IPS-15b (cell line): ENCODE data around the gene ALS2CL.

Experiments used
- H3K27me3 ChIP-seq: one replicate; pipeline ENCODE4 v1.6.1; 2013; ENCODE audit warnings: low read length; ENCODE audit not compliant: control insufficient read depth, insufficient read depth
- H3K36me3 ChIP-seq: one replicate; pipeline ENCODE4 v1.6.1; 2013; ENCODE audit warnings: low read length; ENCODE audit not compliant: control insufficient read depth, insufficient read depth
- H3K4me1 ChIP-seq: one replicate; pipeline ENCODE4 v1.6.1; 2013; ENCODE audit warnings: mild to moderate bottlenecking, low read length; ENCODE audit not compliant: control insufficient read depth, insufficient read depth
- H3K4me3 ChIP-seq: one replicate; pipeline ENCODE4 v1.5.1; 2013; ENCODE audit warnings: low read depth, low read length
- H3K9ac ChIP-seq: one replicate; pipeline ENCODE4 v1.6.1; 2013; ENCODE audit warnings: low read depth, mild to moderate bottlenecking, low read length
- H3K9me3 ChIP-seq: one replicate; pipeline ENCODE4 v1.6.1; 2013; ENCODE audit warnings: mild to moderate bottlenecking, low read length; ENCODE audit not compliant: control insufficient read depth, insufficient read depth

Gene ALS2CL

GRCh38 chr3:46664971-46665762 lies 28.3 kb downstream of the ALS2CL start:
- Histone ChIP-seq H3K4me3 (no peak overlapping the region), H3K36me3 (no peaks in the 10 kb centered on the region), H3K9ac (no peak overlapping the region), H3K27me3 (no peaks in the 10 kb centered on the region), H3K9me3 (no peaks in the 10 kb centered on the region), H3K4me1 (peaks cover 21% of the 10 kb centered on the region)

- Histone ChIP-seq H3K9me3 (no peaks in the 10 kb centered on the region), H3K4me1 (peaks cover 26% of the 10 kb centered on the region), H3K9ac (no peak overlapping the region), H3K27me3 (no peaks in the 10 kb centered on the region), H3K4me3 (no peak overlapping the region), H3K36me3 (no peaks in the 10 kb centered on the region)
Measured at GRCh38 chr3:46664188-46664970, 29.1 kb downstream of the ALS2CL start.

DNA sequence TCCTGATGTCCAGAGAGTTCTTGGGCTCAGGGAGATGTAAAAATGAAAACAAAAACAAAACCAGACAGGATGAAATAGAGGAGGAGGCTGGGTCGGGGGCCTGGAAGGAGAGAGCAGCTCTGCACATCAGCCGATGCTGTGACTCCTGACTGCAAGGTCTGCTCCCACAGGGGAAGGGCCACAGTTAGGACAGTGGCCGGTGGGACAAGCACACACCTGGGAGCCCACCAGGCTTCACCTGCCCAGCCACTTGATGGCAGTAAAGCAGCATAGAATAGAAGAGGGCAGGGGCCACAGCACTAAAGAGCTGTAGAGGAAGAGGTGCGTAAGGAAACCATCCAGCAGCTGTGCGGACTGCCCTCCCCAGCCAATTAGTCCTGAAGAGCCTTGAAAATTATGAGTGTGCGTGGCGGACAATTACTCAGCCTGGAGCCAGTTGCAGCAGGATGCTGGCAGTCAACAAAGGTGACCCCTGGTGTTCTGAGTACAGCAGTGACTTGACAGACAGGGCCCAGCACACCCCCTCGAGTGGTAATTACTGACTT lies 29.8 kb downstream of the ALS2CL start:
- H3K27me3 ChIP-seq = no peaks in the 10 kb centered on the region
- H3K36me3 ChIP-seq = no peaks in the 10 kb centered on the region
- peaks cover 26% of the 10 kb centered on the region for H3K4me1 ChIP-seq
- no peak overlapping the region for H3K9ac ChIP-seq
- no peaks in the 10 kb centered on the region for H3K9me3 ChIP-seq
- no peak overlapping the region for H3K4me3 ChIP-seq

- Histone ChIP-seq H3K27me3 (no peaks in the 10 kb centered on the region), H3K36me3 (no peaks in the 10 kb centered on the region), H3K9me3 (no peaks in the 10 kb centered on the region), H3K4me1 (peaks cover 26% of the 10 kb centered on the region), H3K9ac (no peak overlapping the region), H3K4me3 (no peak overlapping the region)
Measured at GRCh38 chr3:46662771-46663551, 30.5 kb downstream of the ALS2CL start.

DNA sequence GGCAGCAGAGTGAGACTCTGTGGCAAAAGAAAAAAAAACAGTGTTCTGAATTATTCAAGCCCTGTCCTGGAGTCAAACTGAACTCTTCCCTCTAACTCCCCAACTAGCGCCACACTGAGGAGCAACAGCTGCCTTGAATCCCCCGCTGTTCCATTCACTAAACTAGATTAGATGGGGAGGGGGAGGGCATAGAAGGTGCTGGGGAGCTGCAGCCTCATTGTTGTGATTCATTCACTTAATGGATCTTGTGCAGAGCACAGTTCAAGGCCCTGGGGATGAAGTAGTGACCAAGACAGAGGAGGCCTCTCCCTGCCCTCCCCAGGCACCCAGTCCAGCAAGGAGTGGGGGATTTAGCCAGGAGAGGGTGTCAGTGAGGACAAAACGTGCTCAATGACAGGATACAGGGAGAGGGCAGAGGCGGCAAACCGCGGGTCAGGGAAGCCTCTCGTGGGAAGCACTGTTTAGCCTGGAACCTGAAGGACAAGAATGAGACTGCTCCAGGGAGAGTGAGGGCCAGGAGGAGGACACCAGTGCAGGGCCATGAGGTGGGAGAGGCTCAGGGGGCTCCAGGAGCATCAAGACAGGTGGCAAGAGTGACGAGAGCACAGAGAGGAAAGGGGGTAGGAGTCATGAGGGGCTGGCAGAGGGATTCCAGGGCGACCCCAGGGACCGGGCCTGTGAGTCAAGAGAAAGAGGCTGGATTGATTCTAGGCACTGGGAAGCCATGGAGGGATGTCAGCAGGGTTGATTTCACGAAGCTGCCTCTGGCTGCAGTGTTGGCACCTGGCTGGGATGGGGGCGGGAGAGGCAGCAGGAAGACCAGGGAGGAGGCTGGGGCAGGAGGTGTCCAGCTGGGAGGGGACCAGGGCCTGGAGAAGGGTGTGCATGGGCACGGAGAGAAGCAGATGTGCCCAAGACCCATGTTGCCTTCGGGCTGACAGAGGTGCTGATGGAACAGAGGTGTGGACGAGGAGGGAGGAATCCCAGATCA lies 31.4 kb downstream of the ALS2CL start:
- Histone ChIP-seq H3K9ac (no peak overlapping the region), H3K36me3 (no peaks in the 10 kb centered on the region), H3K4me3 (no peak overlapping the region), H3K4me1 (peaks cover 28% of the 10 kb centered on the region), H3K9me3 (no peaks in the 10 kb centered on the region), H3K27me3 (no peaks in the 10 kb centered on the region)

DNA sequence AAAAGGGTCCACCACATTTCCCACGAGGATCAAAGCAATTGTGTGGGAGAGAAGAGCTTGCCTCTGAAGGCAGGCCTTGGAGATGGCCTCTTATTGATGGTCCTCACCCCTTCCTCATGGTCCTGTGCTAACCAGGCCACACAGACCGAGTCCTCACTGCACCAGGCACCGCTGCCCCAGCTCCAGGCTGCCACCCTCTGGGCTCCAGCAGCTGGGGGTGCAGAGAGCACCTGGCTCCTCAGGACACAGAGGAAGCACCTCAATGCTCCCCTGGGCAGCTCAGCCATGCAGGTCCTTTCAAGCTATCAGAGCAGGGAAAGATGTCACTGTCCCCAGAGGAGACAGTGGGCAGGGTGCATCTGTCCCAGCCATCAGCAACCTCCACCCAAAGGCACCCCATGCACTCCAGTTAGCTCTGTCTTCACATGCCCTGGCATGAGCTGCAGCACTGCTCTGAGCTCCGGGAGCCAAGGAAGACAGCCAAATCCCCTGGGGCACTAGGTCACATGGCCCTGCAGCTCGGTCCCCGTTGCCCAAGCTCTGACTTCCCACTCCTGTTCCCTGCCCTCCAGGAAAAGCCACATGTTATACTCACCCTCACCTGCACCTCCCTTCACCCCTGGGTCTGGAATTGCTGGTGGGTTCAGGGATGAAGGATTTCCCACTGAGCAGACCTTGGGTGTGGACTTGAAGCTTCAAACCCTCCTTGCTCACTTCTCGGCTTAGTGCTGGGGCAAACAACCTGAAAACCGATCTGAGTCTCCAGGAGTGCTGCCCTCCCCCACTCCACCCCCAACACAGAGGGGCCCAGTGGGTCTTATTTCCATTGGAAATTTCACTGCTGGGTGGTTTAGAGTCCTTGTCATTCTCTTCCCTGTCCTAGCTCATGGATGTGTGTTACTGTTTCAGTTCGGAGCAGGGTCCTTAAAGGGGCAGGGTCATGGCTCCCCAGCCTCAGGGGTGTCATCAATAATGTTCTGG lies 32.6 kb downstream of the ALS2CL start:
- Histone ChIP-seq H3K4me1 (peaks cover 32% of the 10 kb centered on the region), H3K36me3 (no peaks in the 10 kb centered on the region), H3K9ac (no peak overlapping the region), H3K27me3 (no peaks in the 10 kb centered on the region), H3K4me3 (peak overlapping the region; percentile 1), H3K9me3 (no peaks in the 10 kb centered on the region)

DNA sequence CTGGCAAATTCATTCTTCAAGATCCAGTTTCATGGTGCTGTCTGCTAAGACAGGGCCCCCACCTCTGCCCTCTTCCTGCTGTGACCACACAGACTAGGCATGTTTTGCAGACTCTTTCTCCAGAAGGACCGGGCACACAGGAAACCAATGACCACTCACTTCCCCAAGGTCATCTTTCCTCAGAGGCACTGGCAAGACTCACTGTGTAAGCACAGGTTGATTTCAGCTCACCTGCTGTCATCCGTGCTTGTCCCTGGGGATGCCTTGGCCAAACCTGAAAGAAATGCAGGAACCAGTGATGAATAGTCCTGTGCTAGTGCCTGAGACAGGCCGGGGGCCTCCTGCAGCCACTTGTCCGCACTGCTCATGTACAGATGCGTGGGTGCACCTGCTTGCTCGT lies 33.5 kb downstream of the ALS2CL start:
- no peaks in the 10 kb centered on the region for H3K36me3 ChIP-seq
- H3K9me3 ChIP-seq = no peaks in the 10 kb centered on the region
- peaks cover 32% of the 10 kb centered on the region for H3K4me1 ChIP-seq
- no peaks in the 10 kb centered on the region for H3K27me3 ChIP-seq
- H3K9ac ChIP-seq = no peak overlapping the region
- H3K4me3 ChIP-seq = no peak overlapping the region

DNA sequence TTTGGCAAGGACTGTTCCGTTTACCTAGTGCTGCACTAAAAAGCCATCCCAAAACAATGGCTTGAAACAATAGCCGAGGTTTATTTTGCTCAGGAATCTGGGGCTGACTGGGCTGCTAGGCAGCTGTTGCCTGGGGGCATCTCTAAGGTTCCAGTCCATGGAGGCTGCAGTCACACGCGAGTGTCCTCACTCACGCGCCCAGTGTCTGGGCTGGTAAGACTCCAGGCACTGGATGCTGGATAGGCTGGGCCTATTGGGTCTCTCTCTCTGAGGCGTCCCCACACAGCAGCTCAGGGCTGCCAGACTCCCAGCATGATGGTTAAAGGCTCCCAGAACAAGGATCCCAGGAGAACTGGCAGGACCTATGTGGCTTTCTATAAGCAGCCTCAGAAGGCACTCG lies 34.2 kb downstream of the ALS2CL start:
- Histone ChIP-seq H3K36me3 (no peaks in the 10 kb centered on the region), H3K9me3 (no peaks in the 10 kb centered on the region), H3K4me1 (peaks cover 34% of the 10 kb centered on the region), H3K4me3 (no peak overlapping the region), H3K27me3 (no peaks in the 10 kb centered on the region), H3K9ac (no peak overlapping the region)

DNA sequence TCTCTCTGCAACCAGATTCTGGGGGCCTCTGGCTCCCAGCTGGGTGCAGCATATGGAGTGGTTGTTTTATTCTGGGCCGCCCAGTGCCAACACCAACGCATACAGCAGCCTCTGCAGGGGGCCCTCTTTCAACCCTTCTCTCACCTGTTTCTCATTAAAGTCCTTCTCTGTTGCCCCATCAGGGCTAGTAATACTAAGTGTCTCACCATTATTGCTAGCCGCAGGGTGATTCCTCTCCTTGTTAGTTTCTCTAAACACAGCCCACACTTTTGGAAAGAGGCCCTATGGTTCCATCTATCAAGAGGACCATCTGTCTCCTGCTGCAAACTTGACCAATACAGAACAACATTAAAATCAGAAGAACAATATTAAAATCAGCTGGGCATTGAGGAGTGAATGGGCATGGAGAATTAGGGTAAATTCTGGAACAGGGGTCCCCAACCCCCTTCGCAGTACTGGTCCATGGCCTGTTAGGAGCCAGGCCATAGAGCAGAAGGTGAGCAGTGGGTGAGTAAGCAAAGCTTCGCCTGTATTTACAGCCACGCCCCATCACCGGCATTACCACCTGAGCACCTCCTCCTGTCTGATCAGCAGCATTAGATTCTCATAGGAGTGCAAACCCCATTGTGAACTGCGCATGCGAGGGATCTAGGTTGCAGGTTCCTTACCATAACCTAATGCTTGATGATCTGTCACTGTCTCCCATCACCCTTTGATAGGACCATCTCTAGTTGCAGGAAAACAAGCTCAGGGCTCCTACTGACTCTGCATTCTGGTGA lies 36.5 kb downstream of the ALS2CL start:
- Histone ChIP-seq H3K4me1 (peaks cover 27% of the 10 kb centered on the region), H3K4me3 (no peak overlapping the region)

More for the DNA sequence above, 36.5 kb downstream of the ALS2CL start:
- Histone ChIP-seq H3K36me3 (no peaks in the 10 kb centered on the region), H3K27me3 (no peaks in the 10 kb centered on the region), H3K9ac (no peak overlapping the region), H3K9me3 (no peaks in the 10 kb centered on the region)
